A172 (cell line): Measurements from ENCODE around the gene NAV3. TPM values are rescaled to one million over a fixed set of nuclear protein-coding genes. Genes with fewer than 3 reads are reported as not detected.
"Not testable (repeated sequence)": the region's sequence is repeated elsewhere in the genome, so short reads cannot be mapped to it uniquely, and the experiment has no call there.

Source experiments
- DNase-seq: peaks from one replicate; pipeline ENCODE4 v3.0.0-alpha.2; 2015; ENCODE audit warnings: low spot score
- total RNA-seq: library from RNA; depleted of rRNA; stranded (reverse); fragments of >200 nt; shearing (Covaris generic); gene quantifications from 2 replicates; pipeline ENCODE4 v1.2.3, GENCODE V29; 2014

The NAV3 gene
- total RNA-seq, 1 experiment from 2014 or later = 52.0 TPM

DNA sequence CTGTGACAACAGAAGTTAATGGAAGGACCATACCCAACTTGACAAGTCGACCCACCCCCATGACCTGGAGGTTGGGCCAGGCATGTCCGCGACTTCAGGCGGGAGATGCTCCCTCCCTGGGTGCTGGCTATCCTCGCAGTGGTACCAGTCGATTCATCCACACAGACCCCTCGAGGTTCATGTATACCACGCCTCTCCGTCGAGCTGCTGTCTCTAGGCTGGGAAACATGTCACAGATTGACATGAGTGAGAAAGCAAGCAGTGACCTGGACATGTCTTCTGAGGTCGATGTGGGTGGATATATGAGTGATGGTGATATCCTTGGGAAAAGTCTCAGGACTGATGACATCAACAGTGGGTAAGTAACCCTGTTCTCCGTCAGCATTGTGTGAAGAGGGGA, 220.1 kb downstream of the NAV3 start:
- DNase-seq = no peak

- no peak for DNase-seq
Observed at GRCh38 chr12:78055545-78055944, 224.9 kb downstream of the NAV3 start.

- no peak for DNase-seq
Observed at GRCh38 chr12:78057075-78057474, 226.4 kb downstream of the NAV3 start.

- DNase-seq = no peak
Observed at GRCh38 chr12:78060186-78060585, 229.5 kb downstream of the NAV3 start.

DNA sequence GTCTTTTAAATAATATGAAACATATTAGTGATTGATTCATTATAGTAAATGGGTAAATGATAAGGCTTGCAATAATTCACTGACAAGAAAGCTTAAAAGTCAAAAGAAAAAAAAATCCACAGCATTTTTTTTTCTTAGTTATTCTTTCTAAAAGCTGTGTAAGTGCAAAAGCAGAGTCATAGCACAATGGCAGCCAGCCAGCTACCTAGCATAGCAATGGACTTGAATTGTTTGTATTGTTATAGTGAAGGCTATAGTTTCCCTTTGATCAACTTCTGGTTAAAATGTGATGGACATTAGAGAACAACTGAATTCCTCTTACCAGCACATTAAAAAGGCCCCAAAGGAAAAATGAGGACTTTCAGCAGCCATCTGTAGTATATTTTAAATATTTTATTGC, 232.1 kb downstream of the NAV3 start:
- peak; percentile 32 for DNase-seq

DNA sequence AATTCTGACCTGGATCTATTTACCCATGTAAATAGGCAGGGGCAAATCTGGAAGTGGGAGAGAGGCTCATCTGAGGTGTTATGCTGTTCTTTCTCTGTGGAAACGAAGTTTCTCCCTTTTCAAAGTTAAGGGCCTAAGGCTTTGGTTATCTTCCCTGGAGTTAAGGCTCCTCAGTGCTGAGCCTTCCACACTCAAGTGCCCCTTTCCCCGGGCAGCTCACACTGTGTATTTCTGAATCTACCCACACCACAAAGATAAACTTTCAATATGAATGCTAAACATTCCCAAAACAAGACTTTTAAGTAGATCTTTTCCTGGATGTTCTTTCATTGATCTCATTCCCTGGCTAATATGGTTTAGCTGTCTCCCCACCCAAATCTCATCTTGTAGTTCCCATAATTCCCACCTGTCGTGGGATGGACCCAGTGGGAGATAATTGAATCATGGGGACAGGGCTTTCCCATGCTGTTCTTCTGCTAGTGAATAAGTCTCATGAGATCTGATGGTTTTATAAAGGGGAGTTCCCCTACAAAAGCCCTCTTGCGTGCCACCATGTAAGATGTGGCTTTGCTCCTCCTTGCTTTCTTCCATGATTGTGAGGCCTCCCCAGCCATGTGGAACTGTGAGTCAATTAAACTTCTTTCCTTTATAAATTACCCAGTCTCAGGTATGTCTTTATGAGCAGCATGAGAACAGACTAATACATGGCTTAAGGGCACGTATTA, 251.1 kb downstream of the NAV3 start:
- DNase-seq = no peak

DNA sequence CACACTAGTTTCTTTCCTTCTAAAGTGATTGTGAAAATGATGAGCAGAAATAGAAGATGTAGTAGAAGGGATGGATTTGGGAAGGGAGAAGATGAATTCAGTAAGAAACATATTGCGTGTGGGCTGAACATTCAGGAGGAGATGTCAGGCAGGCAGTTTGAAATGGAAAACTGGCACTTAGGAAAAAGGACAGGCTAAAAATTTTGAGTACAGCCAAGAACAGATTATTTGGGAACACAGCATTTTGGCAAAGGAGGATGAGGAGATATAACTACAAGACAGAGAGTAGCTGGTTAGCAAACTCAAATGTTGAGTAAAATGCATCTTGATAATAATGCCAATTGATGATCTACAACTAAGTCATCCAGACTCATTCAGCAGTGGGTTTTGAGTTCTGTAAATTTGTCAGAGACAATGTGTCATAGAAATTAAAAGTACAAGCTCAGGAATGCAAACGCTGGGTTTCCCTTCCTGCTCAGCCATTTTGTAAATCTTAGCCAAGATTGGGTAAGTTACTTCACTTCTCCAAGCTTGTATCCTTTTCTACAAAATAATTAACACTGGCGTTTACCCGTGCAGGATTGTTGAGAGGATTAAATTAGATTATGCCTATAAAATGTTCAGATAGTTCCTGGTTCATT, 255.0 kb downstream of the NAV3 start:
- no peak for DNase-seq

DNA sequence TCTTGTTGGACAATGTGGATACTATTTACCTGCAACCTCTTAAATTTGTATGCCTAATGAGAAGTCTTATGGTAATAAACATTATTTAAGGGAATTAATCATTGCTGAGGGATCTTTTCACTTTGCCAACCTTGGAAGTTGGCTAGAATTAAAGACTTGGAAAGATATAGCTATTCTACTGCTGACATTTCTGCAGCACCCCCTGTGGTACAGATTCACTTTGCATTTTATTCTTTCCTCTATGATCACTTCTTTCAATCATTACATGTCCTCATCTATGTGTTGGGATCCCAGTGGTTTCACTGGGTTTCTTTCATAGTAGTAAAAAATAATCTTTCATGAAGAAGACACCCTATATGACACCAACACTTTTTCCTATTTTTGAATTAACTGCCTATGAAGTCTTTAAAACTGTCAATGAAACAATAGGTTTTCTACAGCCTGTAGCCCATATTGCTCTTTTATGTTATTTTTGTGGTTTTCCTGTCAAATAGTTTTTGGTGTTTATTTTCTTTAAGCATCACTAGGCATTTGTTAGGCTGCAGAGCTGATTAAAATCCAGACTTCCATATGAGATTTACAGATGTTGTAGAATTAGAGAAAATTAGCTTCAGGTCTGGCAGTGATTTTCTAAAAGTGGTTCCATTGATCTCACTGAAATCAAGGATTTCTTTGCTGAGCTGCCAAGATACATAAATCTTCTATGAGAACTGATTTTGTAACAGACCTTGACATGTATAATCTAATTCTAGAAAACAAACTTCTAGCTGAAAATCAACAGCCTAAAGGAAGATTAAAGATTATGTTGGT, 256.1 kb downstream of the NAV3 start:
- DNase-seq = no peak

DNA sequence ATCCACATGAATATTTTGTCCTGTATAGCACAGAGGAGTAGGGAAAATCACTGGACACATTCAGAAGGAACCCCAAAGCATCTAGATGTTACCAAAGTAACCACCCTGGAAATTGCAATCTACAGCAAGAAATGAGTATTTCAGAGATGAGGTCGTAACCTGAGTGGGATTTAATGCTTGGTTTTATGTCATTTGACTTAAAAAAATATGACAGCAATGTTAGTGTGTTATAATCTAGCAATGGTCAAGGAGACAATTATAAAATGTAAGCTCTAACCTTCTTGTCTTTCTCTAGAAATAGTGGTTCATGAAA, 256.6 kb downstream of the NAV3 start:
- DNase-seq = no peak

- peak; percentile 16 for DNase-seq
Observed at GRCh38 chr12:78088391-78088832, 257.7 kb downstream of the NAV3 start.

DNA sequence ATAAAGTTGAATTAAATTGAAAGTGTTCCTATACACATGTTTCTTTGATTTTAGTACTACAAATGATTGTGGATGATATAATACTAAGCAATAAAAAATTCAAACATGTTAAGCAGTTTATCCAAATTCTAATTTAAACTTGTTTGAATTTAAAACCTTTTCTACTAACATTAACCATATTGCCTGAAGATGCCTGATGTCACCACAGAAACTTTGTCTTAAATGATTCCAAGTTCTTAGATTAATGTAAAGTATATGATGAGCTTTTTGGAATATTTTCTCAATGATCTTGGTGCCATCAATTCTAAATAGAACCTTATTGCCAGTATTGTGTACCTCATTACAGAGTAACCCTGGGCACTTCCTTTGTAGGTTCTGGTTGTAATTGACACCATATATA, 259.6 kb downstream of the NAV3 start:
- no peak for DNase-seq

DNA sequence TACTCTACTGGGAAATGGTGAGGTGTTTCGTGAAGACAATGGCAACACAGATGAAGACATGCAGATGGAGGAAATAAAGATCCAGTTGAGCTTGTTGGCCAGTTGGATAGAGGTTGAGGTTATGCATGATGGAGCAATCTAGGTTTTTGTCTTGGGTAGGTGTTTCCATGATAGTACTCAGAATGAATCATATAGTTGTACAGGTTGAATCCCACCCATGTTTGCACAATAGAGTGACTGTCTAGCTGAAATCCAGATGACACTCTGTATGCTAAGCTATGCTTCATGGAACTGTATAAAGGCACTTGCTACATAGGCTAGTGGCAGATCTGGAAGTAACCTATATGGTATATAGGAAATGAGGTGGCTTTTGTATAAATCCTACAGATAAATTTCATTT, 264.9 kb downstream of the NAV3 start:
- no peak for DNase-seq

DNA sequence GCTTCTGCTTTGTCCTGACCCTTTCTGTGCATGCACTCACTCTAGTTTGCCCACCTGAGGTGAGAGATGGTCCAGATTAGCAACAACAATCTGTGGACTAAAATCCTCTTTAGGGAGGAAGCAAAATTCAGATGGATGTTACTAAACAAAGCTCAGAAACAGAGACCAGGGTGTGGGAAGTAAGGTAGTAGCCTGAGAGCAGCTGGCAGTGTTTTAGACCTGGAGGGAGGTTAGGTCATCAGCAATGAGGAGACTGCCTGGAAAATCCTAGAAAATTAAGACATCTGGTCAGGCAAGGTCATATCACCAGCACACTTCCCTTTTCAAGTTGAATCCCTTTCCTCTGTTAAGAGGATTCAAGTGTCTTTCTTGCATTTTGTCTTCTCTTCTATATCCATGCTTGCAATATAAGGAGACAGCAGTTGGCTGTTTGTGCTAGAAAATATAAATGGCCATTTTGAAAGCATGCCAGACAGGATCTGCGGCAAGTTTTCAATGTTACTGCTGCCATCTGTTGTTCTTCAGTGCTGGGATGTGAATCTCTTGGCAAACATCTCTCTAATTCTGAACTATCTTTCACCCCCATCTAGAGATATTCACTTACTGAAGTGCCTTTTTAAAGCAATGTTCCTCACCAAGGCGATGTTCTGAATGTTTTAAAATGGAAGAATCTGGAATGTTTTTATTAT, 266.4 kb downstream of the NAV3 start:
- DNase-seq = no peak

DNA sequence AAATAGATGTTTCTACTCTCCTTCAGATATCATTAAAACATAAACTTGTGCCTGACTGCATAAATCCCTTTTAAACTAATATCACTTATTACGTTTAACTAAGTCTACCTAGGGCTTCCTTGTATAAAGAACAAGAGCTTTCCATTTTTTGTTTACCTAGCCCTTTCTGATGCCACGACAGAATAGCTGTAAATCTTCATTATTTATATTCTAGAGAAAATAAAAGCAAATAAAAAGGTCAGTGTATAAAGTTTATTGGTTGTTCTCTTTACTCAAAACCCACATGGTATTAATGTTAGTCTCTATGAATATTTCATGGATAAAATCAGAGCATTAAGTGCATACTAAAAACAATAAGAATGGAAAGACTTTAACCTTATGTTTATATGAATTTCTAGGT, 269.1 kb downstream of the NAV3 start:
- DNase-seq = no peak

DNA sequence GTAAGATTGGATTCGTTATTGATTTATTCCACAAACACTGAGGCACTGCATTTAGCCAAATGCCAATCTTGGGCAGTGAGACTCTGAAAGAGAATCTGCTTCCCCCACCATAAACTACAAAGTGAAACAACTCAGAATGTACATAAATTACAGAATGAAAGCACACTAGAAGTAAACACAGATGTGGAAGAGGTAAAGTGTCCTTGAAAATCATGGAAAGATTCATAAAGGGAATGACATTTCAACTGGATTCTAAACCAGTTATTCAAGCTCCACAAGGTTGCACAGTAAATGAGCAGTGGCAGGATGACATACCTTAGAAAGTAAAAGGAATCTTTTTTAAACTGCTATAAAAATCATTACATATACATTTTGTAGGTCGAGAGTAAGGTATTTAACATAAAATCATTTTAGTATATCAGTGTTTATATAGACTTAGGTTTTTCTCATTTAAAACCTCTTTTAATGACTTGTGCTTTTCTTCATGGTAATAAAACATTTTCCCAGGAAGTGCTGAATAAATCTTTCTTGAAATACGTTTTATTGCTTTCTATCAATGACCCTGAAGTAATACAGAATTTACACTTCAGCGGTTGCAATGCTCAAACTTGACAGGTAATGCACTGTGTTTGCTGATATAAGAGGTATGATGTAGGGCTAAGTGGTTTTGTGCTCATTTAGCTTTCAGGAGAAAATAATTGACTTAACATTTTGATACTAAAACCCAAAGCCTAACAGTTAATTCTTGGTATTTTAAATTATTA, 270.6 kb downstream of the NAV3 start:
- DNase-seq = no peak

- no peak for DNase-seq
Observed at GRCh38 chr12:78101946-78102635, 271.4 kb downstream of the NAV3 start.

- not testable (repeated sequence) for DNase-seq
Observed at GRCh38 chr12:78102801-78103200, 272.1 kb downstream of the NAV3 start.

- DNase-seq = no peak
Observed at GRCh38 chr12:78115889-78116288, 285.2 kb downstream of the NAV3 start.

DNA sequence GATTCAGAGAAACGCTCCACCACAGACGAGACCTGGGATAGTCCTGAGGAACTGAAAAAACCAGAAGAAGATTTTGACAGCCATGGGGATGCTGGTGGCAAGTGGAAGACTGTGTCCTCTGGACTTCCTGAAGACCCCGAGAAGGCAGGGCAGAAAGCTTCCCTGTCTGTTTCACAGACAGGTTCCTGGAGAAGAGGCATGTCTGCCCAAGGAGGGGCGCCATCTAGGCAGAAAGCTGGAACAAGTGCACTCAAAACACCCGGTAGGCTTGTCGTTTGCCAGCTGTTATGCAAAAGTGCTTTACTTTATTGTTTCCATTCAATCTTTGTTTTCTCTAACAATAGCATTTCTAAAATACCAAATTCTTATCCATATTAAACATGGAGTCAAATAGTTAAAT, 287.3 kb downstream of the NAV3 start:
- no peak for DNase-seq

- DNase-seq = no peak
Observed at GRCh38 chr12:78118486-78118885, 287.8 kb downstream of the NAV3 start.

GRCh38 chr12:78119351-78119918, 288.7 kb downstream of the NAV3 start:
- no peak for DNase-seq
